ENCODE results near the gene PPARD.
A peak's percentile ranks its signal among the peaks of the same experiment; 100 is the strongest.
"Not testable (repeated sequence)": the region's sequence is repeated elsewhere in the genome, so short reads cannot be mapped to it uniquely, and the experiment has no call there.

The PPARD gene

GRCh38 chr6:35436071-35436857 lies 93.9 kb downstream of the PPARD start:
- TF ChIP-seq JUND (IDR thresholded peaks at IDR 0.05; ENCODE audit: low read depth): no peak
- in situ Hi-C loops (cut with HindIII; ENCODE audit: low pct_unique_long_range_greater_than_20kb, low sequenced_read_pairs): no loop called here
- no peak for DNase-seq (ENCODE audit: low read depth in 1 of 2, low spot score in 1 of 2)

GRCh38 chr6:35438378-35439065 lies 96.2 kb downstream of the PPARD start:
- in situ Hi-C loops (cut with HindIII; ENCODE audit: low pct_unique_long_range_greater_than_20kb, low sequenced_read_pairs); DNase-seq (ENCODE audit: low read depth in 1 of 2, low spot score in 1 of 2): not testable (repeated sequence)

DNA sequence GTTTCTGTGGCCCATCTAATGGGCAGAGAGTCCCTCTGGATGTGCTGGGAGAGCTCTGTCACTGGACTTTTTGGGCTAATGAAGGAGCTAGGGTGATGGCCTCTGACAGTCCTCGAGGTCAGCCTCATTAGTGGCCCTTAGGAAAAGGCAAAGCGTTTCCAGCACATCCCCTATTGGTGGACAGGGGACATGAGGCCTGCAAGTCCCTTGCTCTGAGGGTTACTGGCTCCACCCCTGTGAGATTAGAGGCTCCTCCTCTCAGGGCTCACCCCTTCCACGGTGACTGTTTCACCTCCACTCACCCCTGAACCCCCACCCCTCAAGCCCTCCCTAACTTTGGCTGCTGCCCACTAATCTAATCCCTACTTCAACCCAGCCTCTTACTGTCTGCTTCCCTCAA lies 97.0 kb downstream of the PPARD start:
- in situ Hi-C loops (cut with HindIII; ENCODE audit: low pct_unique_long_range_greater_than_20kb, low sequenced_read_pairs): no loop called here
- TF ChIP-seq JUND (IDR thresholded peaks at IDR 0.05; ENCODE audit: low read depth): no peak
- no peak for DNase-seq (ENCODE audit: low read depth in 1 of 2, low spot score in 1 of 2)

DNA sequence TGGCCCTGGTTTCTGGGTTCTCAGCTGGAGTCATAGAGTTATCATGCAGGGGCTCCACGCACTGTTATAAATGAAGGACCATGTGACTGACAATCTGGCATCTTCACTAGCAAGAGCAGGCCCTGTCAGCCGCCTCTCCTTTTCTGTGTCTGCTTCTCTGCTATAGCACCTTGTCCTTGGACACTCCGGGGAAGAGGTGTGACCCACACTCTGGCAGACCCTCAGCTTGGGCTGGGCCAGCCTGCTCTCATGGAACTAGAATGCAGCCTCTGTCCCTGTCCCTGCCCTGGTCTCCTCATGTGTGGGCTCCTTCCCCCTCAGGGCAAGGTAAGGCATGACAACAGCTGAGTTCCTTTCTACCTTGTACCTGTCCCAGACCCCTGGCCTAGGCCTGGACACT lies 98.8 kb downstream of the PPARD start:
- no peak for TF ChIP-seq JUND (IDR thresholded peaks at IDR 0.05; ENCODE audit: low read depth)
- in situ Hi-C loops (cut with HindIII; ENCODE audit: low pct_unique_long_range_greater_than_20kb, low sequenced_read_pairs): no loop called here
- DNase-seq (ENCODE audit: low read depth in 1 of 2, low spot score in 1 of 2): no peak

GRCh38 chr6:35441642-35442041 lies 99.3 kb downstream of the PPARD start:
- in situ Hi-C loops (cut with HindIII; ENCODE audit: low pct_unique_long_range_greater_than_20kb, low sequenced_read_pairs): no loop called here
- DNase-seq (ENCODE audit: low read depth in 1 of 2, low spot score in 1 of 2): no peak
- TF ChIP-seq JUND (IDR thresholded peaks at IDR 0.05; ENCODE audit: low read depth): no peak

DNA sequence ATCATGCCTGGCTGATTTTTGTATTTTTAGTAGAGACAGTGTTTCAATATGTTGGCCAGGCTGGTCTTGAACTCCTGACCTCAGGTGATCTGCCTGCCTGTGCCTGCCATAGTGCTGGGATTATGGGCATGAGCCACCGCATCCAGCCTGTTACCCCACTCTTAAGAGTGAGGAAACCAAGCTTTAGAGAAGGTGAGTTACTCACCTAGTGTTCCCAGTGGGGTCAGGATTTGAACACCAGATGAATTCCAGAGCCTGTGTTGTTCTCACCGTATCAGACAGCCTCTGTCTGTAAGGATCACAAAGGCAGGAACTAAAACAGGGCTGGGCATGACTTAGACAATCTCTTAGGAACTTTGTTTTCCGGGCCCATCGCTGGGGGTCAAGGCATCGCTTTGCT lies 100.3 kb downstream of the PPARD start:
- no peak for DNase-seq (ENCODE audit: low read depth in 1 of 2, low spot score in 1 of 2)
- in situ Hi-C loops (cut with HindIII; ENCODE audit: low pct_unique_long_range_greater_than_20kb, low sequenced_read_pairs): no loop called here
- TF ChIP-seq JUND (IDR thresholded peaks at IDR 0.05; ENCODE audit: low read depth): no peak

DNA sequence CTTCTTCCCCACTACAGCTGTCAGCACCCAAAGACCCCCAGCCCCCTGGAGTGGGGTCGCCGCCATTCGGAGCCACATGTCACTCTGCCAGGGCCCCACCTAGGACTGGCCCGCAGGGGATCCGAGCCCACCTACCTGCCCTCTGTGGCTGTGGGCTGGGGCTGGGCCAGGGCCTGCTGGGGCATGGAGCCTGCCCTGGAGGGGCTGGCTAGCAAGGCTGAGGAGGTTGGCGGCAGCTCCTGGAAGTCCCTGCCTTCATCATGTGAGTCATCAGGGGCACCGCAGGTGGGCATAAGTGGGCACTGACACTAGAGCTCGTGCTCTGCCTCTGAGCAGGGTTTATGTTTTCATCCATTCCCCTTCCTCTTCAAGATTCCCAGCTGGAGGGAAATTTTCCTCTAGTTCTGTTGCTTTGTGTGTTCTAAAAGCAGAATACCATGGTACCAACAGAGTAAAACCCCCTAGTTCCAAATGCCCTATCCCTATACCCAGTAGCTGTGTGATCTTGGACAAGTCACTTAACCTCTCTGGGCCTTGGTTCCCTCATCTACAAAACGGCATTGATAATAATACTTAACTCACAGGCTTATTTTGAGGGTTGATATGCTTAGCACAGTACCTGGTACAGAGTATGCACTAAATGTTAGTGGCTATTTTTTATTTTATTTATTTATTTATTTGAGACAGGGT lies 101.1 kb downstream of the PPARD start:
- in situ Hi-C loops (cut with HindIII; ENCODE audit: low pct_unique_long_range_greater_than_20kb, low sequenced_read_pairs): no loop called here
- no peak for TF ChIP-seq JUND (IDR thresholded peaks at IDR 0.05; ENCODE audit: low read depth)
- no peak for DNase-seq (ENCODE audit: low read depth in 1 of 2, low spot score in 1 of 2)

DNA sequence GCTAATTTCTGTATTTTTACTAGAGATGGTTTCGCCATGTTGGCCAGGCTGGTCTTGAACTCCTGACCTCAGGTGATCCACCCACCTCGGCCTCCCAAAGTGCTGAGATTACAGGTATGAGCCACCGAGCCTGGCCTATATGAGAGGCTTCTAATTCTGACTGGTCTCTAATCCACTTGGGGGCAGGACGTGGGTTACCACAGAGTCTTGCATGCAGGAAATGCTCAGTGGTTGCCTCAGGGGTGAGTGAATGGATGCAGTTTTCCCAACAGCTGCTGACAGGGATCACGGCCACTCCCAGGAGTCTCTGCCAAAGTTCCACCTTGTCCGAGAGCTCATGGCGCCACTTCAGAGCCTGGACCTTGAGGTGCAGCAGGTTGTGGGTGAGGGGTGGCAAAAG lies 103.3 kb downstream of the PPARD start:
- in situ Hi-C loops (cut with HindIII; ENCODE audit: low pct_unique_long_range_greater_than_20kb, low sequenced_read_pairs): no loop called here
- DNase-seq (ENCODE audit: low read depth in 1 of 2, low spot score in 1 of 2): no peak
- no peak for TF ChIP-seq JUND (IDR thresholded peaks at IDR 0.05; ENCODE audit: low read depth)

DNA sequence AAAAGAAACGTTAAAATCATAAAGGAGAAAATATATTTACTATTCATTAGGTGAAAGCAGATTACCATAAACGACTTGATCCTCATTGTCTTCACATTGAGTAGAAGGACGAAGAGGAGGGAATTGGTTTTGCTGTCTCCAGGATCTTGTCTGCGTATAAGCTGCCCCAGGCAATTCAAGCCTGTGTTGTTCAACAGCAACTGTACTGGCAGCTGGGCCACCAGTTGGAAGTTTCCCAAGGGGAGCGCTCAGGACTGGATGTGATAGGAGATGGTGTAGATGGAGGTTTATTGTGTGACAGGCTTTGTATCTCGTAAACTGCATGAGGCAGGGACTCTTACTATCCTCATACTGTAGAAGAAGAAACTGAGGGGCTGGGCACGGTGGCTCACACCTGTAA lies 105.8 kb downstream of the PPARD start:
- no peak for TF ChIP-seq JUND (IDR thresholded peaks at IDR 0.05; ENCODE audit: low read depth)
- in situ Hi-C loops (cut with HindIII; ENCODE audit: low pct_unique_long_range_greater_than_20kb, low sequenced_read_pairs): no loop called here
- no peak for DNase-seq (ENCODE audit: low read depth in 1 of 2, low spot score in 1 of 2)

DNA sequence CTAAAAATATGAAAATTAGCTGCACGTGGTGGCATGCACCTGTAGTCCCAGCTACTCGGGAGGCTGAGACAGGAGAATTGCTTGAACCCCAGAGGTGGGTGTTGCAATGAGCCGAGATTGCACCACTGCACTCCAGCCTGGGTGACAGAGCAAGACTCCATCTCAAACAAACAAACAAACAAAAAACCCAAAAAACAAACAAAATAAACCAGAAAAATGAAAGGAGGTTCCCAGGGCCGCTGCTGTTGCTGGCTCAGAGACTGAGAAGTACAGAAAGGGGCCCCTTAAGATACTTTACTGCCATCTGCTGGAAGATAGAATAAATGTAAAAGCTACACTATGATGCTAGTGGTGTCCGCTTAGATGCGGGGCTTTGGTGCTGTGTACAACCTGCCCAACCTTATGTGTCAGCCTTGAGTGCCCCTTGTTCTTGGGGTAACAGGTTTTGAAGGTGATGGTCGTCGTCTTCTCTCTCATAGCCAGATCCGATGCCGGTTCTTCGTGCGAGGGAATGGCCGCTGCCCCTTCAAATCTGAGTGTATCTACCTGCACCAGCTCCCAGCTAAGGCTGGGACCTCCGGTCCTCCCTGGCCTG lies 107.0 kb downstream of the PPARD start:
- DNase-seq (ENCODE audit: low read depth in 1 of 2, low spot score in 1 of 2): peak; percentile 70 to 78
- no peak for TF ChIP-seq JUND (IDR thresholded peaks at IDR 0.05; ENCODE audit: low read depth)
- in situ Hi-C loops (cut with HindIII; ENCODE audit: low pct_unique_long_range_greater_than_20kb, low sequenced_read_pairs): no loop called here

- no peak for TF ChIP-seq JUND (IDR thresholded peaks at IDR 0.05; ENCODE audit: low read depth)
- in situ Hi-C loops (cut with HindIII; ENCODE audit: low pct_unique_long_range_greater_than_20kb, low sequenced_read_pairs): no loop called here
- no peak for DNase-seq (ENCODE audit: low read depth in 1 of 2, low spot score in 1 of 2)
Observed at GRCh38 chr6:35451354-35452182, 109.2 kb downstream of the PPARD start.
